Activated CD4-positive, CD25-positive, alpha-beta regulatory T cell treated with anti-CD3 and anti-CD28 coated beads, Interleukin-2, amount 50 U/mL, for 16 hours (primary cell): ENCODE results near the gene RPTOR.
"Not testable (repeated sequence)": the region's sequence is repeated elsewhere in the genome, so short reads cannot be mapped to it uniquely, and the experiment has no call there.

ENCODE experiments used
- DNase-seq: peaks from one replicate; pipeline ENCODE4 v3.0.0-alpha.2; 2020; ENCODE audit warnings: low read depth, low spot score

Gene RPTOR

GRCh38 chr17:80860101-80860671 is 315.5 kb downstream of the RPTOR start:
- DNase-seq, result no peak

- DNase-seq, result no peak
These were observed 316.2 kb downstream of the RPTOR start for GRCh38 chr17:80860703-80861417.

- no peak for DNase-seq
These were observed 316.8 kb downstream of the RPTOR start for GRCh38 chr17:80861418-80861815.

- no peak for DNase-seq
These were observed 317.3 kb downstream of the RPTOR start for GRCh38 chr17:80861892-80862291.

- DNase-seq, result no peak
These were observed 317.9 kb downstream of the RPTOR start for GRCh38 chr17:80862481-80862961.

- DNase-seq, result no peak
These were observed 318.3 kb downstream of the RPTOR start for GRCh38 chr17:80862978-80863377.

GRCh38 chr17:80863626-80864025 is 319.0 kb downstream of the RPTOR start:
- DNase-seq, result no peak

- no peak for DNase-seq
These were observed 320.1 kb downstream of the RPTOR start for GRCh38 chr17:80864751-80865150.

- DNase-seq, result no peak
These were observed 321.6 kb downstream of the RPTOR start for GRCh38 chr17:80866050-80866793.

- no peak for DNase-seq
These were observed 323.5 kb downstream of the RPTOR start for GRCh38 chr17:80868022-80868609.

GRCh38 chr17:80869481-80870145 is 325.0 kb downstream of the RPTOR start:
- no peak for DNase-seq

- no peak for DNase-seq
These were observed 325.8 kb downstream of the RPTOR start for GRCh38 chr17:80870401-80870800.

- no peak for DNase-seq
These were observed 326.7 kb downstream of the RPTOR start for GRCh38 chr17:80871341-80871740.

GRCh38 chr17:80872001-80872500 is 327.4 kb downstream of the RPTOR start:
- no peak for DNase-seq

GRCh38 chr17:80872501-80873306 is 328.1 kb downstream of the RPTOR start:
- DNase-seq, result no peak

- DNase-seq, result no peak
These were observed 328.8 kb downstream of the RPTOR start for GRCh38 chr17:80873307-80873951.

- no peak for DNase-seq
These were observed 330.3 kb downstream of the RPTOR start for GRCh38 chr17:80874866-80875445.

GRCh38 chr17:80875480-80875995 is 330.9 kb downstream of the RPTOR start:
- DNase-seq, result not testable (repeated sequence)

- DNase-seq, result not testable (repeated sequence)
These were observed 331.9 kb downstream of the RPTOR start for GRCh38 chr17:80876456-80876949.
